IPS-18a (cell line): ENCODE data around the gene IRF2.

Experiments
- H3K27ac ChIP-seq: one replicate; pipeline ENCODE4 v1.5.1; 2013; ENCODE audit warnings: low read length
- H3K27me3 ChIP-seq: one replicate; pipeline ENCODE4 v1.6.1; 2013; ENCODE audit warnings: mild to moderate bottlenecking, low read length; ENCODE audit not compliant: control insufficient read depth, insufficient read depth
- H3K36me3 ChIP-seq: one replicate; pipeline ENCODE4 v1.6.1; 2013; ENCODE audit warnings: low read depth, low read length; ENCODE audit not compliant: control insufficient read depth
- H3K4me1 ChIP-seq: one replicate; pipeline ENCODE4 v1.6.1; 2013; ENCODE audit warnings: low read depth, low read length; ENCODE audit not compliant: control insufficient read depth
- H3K4me3 ChIP-seq: one replicate; pipeline ENCODE4 v1.5.1; 2013; ENCODE audit warnings: low read length
- H3K9ac ChIP-seq: one replicate; pipeline ENCODE4 v1.6.1; 2013; ENCODE audit warnings: mild to moderate bottlenecking, low read length, moderate library complexity
- H3K9me3 ChIP-seq: one replicate; pipeline ENCODE4 v1.6.1; 2013; ENCODE audit warnings: low read depth, low read length; ENCODE audit not compliant: control insufficient read depth

The IRF2 gene

DNA sequence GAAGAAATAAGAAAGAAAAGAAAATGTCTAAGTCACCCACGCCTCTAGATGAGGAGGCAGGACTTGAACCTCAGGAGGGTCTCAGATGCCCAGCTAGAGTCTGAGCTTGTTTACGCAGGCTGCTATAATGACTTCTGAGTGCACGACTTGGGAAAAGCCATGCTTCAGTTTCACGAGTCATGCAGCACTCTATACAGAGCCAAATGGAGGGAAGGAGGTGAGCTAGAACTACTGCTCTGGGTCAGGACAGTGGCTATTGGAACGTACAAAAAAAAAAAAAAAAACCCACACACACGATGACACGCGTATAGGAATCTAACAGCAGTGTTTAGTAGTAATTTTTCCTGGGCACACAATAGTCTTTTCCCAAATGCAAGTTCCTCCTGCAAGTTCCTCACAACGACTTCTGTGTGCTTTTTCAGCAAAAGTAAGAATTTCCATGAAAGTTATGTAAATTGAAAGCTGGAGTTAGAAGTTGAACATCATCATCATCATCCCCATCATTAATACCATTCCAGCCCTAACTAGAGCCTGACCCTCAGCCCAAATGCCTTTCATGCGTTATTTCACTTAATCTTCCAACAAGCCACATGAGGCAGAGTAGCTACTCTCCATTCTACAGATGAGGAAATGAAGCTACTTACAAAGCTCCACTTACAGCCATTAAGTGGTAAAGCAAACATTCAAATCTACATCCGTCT, 36.6 kb downstream of the IRF2 start:
- H3K9me3 ChIP-seq: no peaks in the 10 kb centered on the region
- no peak overlapping the region for H3K27ac ChIP-seq
- peaks cover 30% of the 10 kb centered on the region for H3K4me1 ChIP-seq
- H3K9ac ChIP-seq: no peak overlapping the region
- H3K36me3 ChIP-seq: no peaks in the 10 kb centered on the region
- no peaks in the 10 kb centered on the region for H3K27me3 ChIP-seq
- H3K4me3 ChIP-seq: no peak overlapping the region

GRCh38 chr4:184434501-184435066, 39.8 kb downstream of the IRF2 start:
- Histone ChIP-seq H3K27me3 (no peaks in the 10 kb centered on the region), H3K36me3 (no peaks in the 10 kb centered on the region), H3K4me1 (peaks cover 23% of the 10 kb centered on the region), H3K9me3 (no peaks in the 10 kb centered on the region), H3K4me3 (no peak overlapping the region), H3K9ac (no peak overlapping the region), H3K27ac (no peak overlapping the region)

DNA sequence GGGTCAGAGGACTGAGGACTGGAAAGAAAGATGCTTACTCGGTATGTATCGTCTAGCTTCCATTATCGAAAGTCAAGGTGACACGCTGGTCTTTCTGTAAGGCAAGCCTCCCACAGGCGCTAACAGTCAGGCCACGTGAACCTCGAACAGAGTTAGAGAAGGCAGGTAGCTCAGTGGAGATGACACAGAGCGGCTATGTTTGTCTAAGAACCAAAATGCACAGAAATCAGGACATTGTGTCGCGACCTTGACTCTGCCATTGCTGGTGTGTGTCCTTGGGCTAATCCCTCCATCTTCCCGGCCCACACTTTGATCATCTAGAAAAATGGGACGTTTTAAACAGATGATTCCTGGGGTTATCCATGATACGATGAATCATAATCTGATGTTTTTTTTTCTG, 40.3 kb downstream of the IRF2 start:
- Histone ChIP-seq H3K9me3 (no peaks in the 10 kb centered on the region), H3K4me1 (peaks cover 23% of the 10 kb centered on the region), H3K36me3 (no peaks in the 10 kb centered on the region), H3K4me3 (no peak overlapping the region), H3K27me3 (no peaks in the 10 kb centered on the region), H3K27ac (no peak overlapping the region), H3K9ac (no peak overlapping the region)

GRCh38 chr4:184433258-184433892, 41.0 kb downstream of the IRF2 start:
- no peaks in the 10 kb centered on the region for H3K36me3 ChIP-seq
- peaks cover 19% of the 10 kb centered on the region for H3K4me1 ChIP-seq
- H3K27ac ChIP-seq: no peak overlapping the region

GRCh38 chr4:184432127-184432922, 42.0 kb downstream of the IRF2 start:
- H3K9me3 ChIP-seq: no peaks in the 10 kb centered on the region
- peaks cover 10% of the 10 kb centered on the region for H3K4me1 ChIP-seq
- H3K9ac ChIP-seq: no peak overlapping the region
- H3K27ac ChIP-seq: no peak overlapping the region
- H3K27me3 ChIP-seq: no peaks in the 10 kb centered on the region
- H3K36me3 ChIP-seq: no peaks in the 10 kb centered on the region
- H3K4me3 ChIP-seq: no peak overlapping the region

More at GRCh38 chr4:184433258-184433892, 41.0 kb downstream of the IRF2 start:
- Histone ChIP-seq H3K9me3 (no peaks in the 10 kb centered on the region), H3K27me3 (no peaks in the 10 kb centered on the region), H3K4me3 (no peak overlapping the region), H3K9ac (no peak overlapping the region)

DNA sequence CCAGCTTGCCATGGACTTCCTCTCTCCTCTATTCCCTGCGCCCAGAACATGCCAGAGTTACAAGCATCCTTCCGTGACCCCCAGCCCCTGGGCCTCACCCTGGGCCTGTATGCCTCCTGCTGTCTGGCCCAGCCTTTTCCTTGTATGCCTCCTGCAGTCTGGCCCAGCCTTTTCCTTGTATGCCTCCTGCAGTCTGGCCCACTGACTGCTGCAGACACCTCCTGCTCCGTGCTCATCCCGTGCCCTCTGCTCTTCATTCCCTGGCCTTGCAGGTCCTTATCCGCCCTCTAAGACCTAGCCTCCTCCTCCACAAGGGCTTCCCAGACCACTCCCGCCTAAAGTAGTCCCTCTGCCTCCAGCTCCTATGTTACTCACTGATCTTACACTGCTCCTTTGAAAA, 44.2 kb downstream of the IRF2 start:
- Histone ChIP-seq H3K4me1 (peaks cover 6% of the 10 kb centered on the region), H3K27me3 (no peaks in the 10 kb centered on the region), H3K9ac (no peak overlapping the region), H3K27ac (no peak overlapping the region), H3K9me3 (no peaks in the 10 kb centered on the region), H3K36me3 (peaks cover 4% of the 10 kb centered on the region), H3K4me3 (no peak overlapping the region)

DNA sequence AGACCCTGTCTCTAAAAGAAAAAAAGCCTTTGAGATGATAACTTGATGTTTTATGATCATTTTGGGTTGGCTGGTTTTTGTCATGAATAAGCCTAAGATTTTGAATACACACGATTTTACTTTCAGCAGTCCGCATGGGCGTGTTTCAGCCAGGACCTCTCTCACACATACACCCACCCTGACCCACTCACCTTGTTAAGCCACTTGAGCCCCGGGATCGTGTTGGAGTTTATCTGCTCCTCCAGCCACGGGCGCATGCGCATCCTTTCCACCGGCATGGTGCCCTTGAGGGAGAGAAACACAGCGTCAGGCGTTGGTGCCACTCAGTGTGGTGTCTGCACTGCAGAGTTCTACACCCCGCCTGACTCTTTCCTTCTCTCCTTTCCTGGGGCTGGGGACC, 45.6 kb downstream of the IRF2 start:
- Histone ChIP-seq H3K27ac (no peak overlapping the region), H3K4me1 (peaks cover 6% of the 10 kb centered on the region)

GRCh38 chr4:184427687-184428086, 46.7 kb downstream of the IRF2 start:
- no peak overlapping the region for H3K4me3 ChIP-seq
- peaks cover 16% of the 10 kb centered on the region for H3K36me3 ChIP-seq
- H3K4me1 ChIP-seq: peaks cover 6% of the 10 kb centered on the region
- H3K27ac ChIP-seq: no peak overlapping the region
- H3K9me3 ChIP-seq: no peaks in the 10 kb centered on the region
- no peak overlapping the region for H3K9ac ChIP-seq
- no peaks in the 10 kb centered on the region for H3K27me3 ChIP-seq

More for the DNA sequence above, 45.6 kb downstream of the IRF2 start:
- no peak overlapping the region for H3K9ac ChIP-seq
- peaks cover 9% of the 10 kb centered on the region for H3K36me3 ChIP-seq
- no peaks in the 10 kb centered on the region for H3K27me3 ChIP-seq
- H3K9me3 ChIP-seq: no peaks in the 10 kb centered on the region
- H3K4me3 ChIP-seq: no peak overlapping the region

DNA sequence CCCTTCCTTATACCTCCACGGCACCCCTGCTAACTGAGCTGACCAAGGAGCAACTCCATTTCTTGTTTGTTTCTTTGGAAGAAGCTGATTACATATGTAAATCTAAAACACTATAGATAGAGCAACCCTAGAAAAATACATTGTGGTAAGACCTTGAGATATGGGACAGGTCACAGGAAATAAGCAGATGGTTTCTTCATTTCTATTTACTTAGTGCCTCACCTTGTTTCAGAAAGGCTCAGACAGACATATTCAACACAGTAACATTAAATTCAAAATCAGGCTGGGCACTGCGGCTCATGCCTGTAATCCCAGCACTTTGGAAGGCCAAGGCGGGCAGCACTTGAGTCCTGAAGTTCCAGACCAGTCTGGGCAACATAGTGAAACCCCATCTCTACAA, 47.3 kb downstream of the IRF2 start:
- Histone ChIP-seq H3K9ac (no peak overlapping the region), H3K4me1 (peaks cover 6% of the 10 kb centered on the region), H3K9me3 (no peaks in the 10 kb centered on the region), H3K27ac (no peak overlapping the region), H3K27me3 (no peaks in the 10 kb centered on the region), H3K36me3 (peaks cover 16% of the 10 kb centered on the region), H3K4me3 (no peak overlapping the region)

GRCh38 chr4:184424993-184425758, 49.2 kb downstream of the IRF2 start:
- Histone ChIP-seq H3K9me3 (no peaks in the 10 kb centered on the region), H3K4me3 (no peak overlapping the region), H3K36me3 (peaks cover 16% of the 10 kb centered on the region), H3K27me3 (no peaks in the 10 kb centered on the region), H3K9ac (no peak overlapping the region), H3K4me1 (peaks cover 12% of the 10 kb centered on the region), H3K27ac (no peak overlapping the region)

GRCh38 chr4:184424279-184424678, 50.1 kb downstream of the IRF2 start:
- no peak overlapping the region for H3K27ac ChIP-seq
- H3K9ac ChIP-seq: no peak overlapping the region
- H3K4me1 ChIP-seq: peaks cover 7% of the 10 kb centered on the region
- no peaks in the 10 kb centered on the region for H3K9me3 ChIP-seq
- H3K27me3 ChIP-seq: no peaks in the 10 kb centered on the region
- no peak overlapping the region for H3K4me3 ChIP-seq
- peaks cover 16% of the 10 kb centered on the region for H3K36me3 ChIP-seq
